SK-N-MC (cell line): ENCODE measurements around the gene EXOC3.

ENCODE experiments used
- EZH2 ChIP-seq: fragments of 200-600 bp; sonication (generic); IDR thresholded peaks from one replicate; pipeline ENCODE4 v1.6.1; 2017; ENCODE audit warnings: antibody characterized with exemption
- FOXP2 ChIP-seq: optimal IDR thresholded peaks from 2 replicates; pipeline ENCODE3; 2011; ENCODE audit warnings: mild to moderate bottlenecking, moderate library complexity; ENCODE audit not compliant: insufficient read depth; ENCODE audit errors: extremely low read length, control extremely low read depth
- POLR2AphosphoS5 ChIP-seq: IDR thresholded peaks from 2 replicates; pipeline ENCODE4 v1.6.1; 2012; ENCODE audit warnings: mild to moderate bottlenecking, low read depth, low read length, borderline replicate concordance

DNA sequence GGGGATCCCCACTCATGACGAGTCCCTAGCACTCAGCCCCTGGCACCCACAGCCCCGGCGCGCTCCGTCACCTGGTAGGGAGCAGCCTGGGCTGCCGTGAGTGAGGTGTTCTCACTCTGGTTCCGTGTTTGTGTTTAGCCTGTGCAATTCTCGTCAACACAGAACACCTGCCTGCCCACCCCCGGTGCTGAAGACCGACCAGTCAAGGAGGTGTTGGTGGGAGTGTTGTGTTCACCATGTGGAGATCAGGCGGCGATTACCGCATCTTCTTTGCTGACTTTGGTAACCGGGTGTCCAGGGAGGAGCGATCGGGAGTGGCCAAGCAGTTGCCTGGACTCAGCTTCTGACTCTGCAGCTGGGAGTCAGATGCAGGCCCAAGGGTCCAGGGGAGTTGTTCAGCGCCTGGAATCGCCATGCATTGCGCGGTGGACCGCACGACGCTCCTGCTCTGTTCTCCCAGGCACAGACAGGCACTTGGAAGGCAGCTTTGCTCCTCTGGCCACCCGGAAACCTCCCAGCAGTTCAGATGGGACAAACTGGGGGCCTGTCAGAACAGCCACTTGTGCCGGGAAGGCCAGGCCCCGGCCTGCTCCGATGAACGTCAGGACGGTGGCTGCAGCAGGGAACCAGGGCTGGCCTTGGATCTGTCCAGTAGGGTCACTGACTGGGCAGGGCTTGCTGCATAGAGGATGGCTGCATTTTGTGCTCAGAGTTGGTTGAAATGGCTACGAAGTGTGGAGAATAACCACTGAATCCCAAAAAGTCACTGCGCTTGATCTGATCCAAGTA lies 28.2 kb downstream of the EXOC3 start:
- TF ChIP-seq POLR2AphosphoS5 (peak; percentile 16; the same call in 1 of the 2 replicates), EZH2 (no peak), FOXP2 (no peak)
